ENCODE data around the gene WSB1.

WSB1 gene

DNA sequence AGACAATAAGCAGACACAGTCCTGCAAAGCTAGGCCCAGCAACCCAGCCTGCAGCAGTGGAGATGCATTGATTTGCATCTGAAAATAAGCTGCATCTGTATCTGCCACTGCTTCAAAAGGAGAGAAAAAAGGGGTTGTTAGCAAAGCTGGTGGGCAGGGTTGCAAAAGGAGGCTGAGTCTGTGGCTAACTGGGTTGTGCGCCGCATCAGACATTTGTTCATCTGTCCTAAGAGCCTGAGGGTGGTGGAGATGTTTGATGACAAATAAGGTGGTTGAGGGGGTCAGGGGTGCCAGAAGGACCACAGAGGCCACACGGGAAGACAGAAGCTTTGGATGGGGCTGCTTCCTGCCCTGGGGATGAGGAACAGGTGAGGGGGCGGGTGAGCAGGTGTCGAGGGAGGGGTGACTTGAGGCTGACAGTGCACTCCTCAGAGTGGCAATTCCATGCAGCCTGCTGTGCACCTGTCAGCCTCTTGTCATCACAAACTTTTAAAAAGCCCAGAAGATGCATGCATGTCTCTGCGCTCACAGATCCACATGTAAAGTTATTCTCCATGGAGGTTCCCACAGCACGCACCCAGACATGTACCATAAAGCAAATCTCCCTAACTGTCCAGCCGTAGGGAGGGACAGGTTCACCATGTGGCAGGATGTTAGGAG is 35.4 kb downstream of the WSB1 start:
- no peak overlapping the region for H3K27ac ChIP-seq
- H3K4me3 ChIP-seq, result no peak overlapping the region

DNA sequence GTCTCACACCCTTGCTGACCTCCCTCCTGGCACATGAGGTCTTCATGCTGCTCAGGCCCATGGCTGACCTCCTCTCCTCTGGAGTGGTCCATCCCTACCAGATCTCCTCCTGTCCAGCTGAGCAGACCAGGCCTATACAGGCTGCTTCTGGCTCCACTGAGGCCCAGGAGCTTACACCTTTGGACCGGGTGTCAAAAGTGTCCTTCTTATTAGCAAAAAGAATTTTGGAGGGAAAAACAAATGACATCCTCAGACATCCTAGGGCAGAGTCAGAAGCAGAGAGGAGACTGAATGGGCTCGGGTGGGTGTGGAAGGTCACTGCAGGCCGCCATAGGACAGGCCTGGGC is 38.1 kb downstream of the WSB1 start:
- Histone ChIP-seq H3K27ac (peak overlapping the region in 19 of 21 experiments; percentile 26 to 92 (median 86)), H3K4me3 (peak overlapping the region in 1 of 7 experiments; percentile 52)

DNA sequence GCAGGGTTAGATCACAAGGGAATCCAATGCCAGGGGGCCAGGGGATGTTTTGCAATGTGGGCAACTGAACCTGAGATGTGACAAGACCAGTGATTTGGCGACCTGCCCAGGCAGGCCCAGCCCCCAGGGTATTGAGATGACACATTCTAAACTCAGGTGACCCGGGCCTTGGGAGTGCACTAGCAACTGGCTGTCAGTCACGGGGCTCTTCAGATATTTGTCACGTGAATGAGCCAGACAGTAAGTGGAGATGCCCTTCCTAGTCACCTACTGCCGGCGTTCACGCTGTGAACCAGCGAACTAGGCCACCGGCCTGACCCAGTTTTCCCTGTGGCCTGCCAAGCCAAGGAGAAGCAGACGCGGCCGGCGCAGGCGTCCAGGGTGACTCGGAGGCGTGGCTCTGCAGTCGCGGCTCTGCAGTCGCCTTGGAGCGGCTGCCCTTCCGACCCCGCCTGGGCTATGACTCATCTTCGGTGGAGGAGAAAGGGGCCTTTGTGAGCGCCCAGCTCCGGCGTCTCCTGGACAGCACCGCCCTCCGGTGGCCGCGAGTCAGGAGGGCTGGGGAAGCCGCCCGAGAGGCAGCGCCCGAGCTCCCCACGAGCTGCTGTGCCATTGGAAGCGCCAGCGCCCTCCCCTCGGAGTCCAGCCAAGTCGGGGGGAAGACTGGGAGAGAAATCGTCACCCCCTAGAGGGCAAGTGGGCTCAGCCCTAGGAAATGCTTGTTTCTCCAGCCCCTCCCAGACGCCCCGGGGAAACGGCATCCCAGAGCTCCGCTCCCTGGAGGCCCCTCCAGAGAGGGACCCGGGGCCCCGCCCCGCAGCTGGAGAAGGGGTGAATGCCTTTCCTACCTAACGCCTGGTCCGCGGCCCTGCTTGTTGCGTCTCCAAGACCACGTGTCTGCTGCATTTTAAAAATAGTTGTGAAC is 38.8 kb downstream of the WSB1 start:
- peak overlapping the region; percentile 29 to 55 (median 41) for H3K4me3 ChIP-seq
- peak overlapping the region in 20 of 21 experiments; percentile 57 to 92 (median 86) for H3K27ac ChIP-seq

DNA sequence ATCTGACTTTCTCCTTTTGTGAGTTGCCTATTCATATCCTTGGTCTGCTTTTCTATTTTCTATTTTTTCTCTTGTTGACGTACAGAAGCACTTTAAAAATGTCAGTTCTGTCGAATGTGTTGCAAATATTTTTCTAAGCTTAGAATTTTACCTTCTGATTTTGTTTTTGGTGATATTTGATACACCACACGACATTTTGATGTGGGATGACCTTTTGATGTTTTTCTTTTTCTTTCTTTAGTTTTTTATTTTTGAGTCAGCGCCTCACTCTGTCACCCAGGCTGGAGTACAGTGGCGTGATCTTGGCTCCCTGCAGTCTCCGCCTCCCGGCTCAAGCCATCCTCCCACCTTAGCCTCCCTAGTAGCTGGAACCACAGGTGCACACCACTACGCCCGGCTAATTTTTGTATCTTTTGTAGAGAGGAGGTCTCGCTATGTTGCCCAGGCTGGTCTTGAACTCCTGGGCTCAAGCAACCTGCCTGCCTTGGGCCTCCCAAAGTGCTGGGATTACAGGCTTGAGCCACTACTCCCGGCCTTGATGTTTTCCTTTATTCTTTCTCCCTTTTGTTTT is 39.6 kb downstream of the WSB1 start:
- Histone ChIP-seq H3K4me3 (peak overlapping the region; percentile 29 to 55 (median 41)), H3K27ac (peak overlapping the region in 20 of 21 experiments; percentile 57 to 92 (median 86))

DNA sequence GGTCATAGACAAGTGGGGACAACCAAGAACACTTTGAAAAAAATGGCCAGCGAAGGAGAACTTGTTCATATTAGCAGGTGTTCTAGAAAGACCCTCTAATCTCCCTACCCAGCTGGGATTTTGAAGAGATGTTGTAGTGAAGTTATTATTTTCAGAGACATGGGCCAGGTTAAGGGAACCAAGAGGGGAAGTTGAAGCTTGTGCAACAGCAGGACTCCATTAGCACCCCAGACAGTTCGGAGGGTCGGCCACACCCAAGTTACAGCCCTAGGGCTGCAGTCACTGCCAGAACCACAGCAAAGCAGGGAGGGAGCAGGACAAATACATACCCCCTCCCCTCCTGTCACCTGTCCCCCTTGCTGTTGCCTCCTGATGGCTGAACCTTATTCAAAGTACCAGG is 42.3 kb downstream of the WSB1 start:
- Histone ChIP-seq H3K4me3 (no peak overlapping the region), H3K27ac (no peak overlapping the region)

DNA sequence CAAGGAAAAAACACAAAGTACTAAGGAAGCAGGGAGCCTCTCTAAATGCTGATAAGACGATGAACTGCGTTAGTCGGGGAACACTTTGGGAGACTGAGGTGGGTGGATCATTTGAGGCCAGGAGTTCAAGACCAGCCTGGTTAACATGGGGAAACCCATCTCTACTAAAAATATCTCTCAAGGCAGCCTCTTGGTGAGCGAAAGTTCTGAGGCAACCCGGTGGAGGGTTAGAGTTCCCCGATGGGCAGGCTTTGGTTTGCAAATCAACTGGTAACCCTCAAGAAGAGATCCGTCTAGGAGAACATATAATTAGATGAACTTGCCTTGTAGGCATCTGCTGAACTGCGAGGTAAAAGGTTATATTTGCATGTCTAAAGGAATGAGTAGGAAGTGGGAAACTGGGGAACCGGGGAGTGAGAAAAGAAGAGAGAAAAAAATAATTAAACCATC is 44.6 kb downstream of the WSB1 start:
- no peak overlapping the region for H3K27ac ChIP-seq
- H3K4me3 ChIP-seq, result no peak overlapping the region

DNA sequence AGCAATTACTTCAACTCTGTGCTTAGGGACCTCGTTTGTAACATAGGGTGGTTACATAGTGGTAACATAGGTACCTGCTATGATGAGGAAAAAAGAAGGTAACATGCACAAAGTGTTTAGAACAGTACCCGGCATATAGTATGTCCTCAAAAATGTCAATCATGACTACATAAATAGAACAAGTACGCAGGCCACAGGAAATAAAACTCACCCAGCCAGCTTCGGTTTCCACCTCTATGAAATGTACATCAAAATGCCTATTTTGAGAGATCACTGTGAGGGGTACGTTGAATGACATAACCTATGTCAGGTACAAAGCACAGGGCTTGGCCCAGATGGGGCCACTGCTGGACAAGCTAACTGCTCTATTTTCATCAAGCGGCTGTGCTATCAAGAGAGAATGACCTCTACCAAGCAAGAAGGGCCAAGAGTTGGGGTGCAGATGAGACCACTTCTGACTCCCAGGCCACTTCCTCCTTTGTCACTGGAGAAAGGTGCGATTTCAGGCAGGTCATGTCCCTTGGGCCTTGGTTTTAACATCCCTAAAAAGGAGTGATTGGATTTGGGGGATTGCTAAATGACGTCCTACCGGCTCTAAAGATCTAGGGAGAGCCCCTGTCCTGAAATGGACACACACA is 45.4 kb downstream of the WSB1 start:
- H3K4me3 ChIP-seq, result no peak overlapping the region
- H3K27ac ChIP-seq, result no peak overlapping the region

DNA sequence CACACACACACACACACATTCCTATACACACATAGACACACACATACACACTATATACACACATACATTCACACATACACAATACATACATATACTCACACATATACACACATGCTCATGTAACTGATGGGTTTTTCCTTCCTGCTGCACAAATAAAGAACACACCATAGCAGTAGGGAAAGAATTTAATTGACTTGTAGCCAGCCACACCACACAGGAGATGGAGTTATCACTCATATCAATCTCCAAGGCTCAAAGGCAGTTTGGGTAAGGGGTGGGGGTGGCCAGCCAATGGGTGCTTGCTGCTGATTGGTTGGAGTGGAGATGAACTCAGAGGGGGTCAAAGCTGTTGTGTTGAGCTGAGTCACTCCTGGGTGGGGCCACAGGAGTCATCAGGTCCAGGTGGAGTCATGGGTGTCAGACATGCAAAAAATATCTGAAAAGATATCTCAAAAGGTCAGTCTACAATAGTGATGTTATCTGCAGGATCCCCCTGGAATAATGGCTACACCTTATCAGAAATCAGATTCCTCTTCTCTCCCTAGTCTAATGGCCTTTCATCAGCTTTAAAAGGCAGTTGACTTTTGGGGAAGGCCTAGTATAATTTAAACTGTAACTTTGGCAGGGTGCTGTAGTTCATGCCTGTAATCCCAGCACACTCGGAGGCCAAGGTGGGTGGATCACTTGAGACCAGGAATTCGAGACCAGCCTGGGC is 46.1 kb downstream of the WSB1 start:
- peak overlapping the region in 1 of 21 experiments; percentile 3 for H3K27ac ChIP-seq
- H3K4me3 ChIP-seq, result no peak overlapping the region

DNA sequence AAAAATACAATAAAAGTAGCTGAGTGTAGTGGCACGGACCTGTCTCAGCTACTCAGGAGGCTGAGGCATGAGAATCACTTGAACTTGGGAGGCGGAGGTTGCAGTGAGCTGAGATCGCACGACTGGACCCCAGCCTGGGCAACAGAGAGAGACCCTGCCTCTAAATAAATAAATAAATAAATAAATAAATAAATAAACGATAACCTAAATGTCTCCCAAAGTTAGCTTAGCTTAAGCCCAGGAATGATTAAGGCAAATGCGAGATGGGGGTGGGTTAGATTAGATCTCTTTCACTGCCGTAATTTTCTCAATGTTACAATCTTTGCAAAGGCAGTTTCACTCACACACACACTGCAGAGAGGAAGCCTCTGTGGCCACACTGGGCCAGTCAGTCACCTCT is 46.7 kb downstream of the WSB1 start:
- H3K27ac ChIP-seq, result peak overlapping the region in 2 of 21 experiments; percentile 3 to 30

DNA sequence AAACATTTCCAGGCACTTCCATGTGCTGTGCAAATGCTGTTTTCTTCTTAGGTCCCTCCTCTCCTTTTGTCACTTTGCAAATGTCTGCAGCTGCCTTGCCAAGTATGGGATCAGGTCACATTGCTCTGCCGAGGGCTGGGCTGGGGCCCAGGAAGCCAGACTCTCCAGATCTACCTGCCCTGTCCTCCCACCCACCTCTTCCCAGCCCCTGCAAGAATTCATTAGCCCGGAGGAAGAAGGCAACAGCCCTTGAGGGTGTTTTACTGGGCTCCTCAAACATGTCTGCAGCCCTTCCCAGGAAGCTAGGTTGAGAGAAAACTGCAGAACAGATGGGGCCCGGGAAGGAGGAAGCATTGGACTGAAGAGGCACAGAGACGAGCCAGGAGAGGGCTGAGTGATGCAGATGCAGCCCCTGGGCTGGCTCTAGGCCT is 47.1 kb downstream of the WSB1 start:
- Histone ChIP-seq H3K4me3 (no peak overlapping the region), H3K27ac (peak overlapping the region in 2 of 21 experiments; percentile 30 to 41)

More for the DNA sequence above, 46.7 kb downstream of the WSB1 start:
- H3K4me3 ChIP-seq, result no peak overlapping the region

DNA sequence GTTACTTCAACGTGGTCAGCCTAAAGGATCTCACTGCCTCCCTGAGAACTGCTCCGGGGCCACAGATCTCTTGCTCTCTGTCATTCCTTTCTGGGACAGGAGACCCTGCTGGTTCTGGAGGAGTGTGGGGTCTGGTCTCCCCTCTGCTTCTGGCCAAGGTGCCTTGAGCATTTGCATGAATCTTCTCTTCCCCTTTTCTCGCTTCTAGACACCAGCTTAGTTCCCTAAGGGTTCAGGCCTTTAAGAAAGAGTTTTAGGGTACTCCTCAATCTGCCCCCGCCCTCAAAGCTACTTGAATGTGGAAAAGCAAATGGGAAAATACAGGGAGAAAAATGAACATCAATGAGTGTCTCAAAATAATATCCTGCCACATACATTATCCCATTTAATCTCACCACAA is 48.1 kb downstream of the WSB1 start:
- Histone ChIP-seq H3K27ac (no peak overlapping the region), H3K4me3 (no peak overlapping the region)

DNA sequence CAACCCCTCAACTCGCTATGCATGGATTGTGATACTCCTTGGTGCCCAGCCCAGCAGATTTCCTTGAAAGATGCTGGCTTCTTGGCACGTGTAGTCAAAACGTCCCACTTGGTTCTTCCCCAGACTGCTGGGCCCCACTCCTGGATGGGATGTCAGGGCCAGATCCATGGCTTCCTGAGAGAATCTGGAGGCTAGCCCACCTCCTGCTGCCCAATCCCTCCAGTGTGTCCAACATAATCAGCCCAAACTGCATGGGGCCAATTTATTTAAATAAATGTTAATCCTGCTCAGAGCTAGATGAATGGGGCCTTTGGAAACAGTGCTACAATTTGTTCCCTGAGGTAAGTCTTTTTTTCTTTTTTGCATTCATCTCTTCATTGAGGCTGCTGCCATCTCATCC is 49.4 kb downstream of the WSB1 start:
- Histone ChIP-seq H3K27ac (no peak overlapping the region), H3K4me3 (no peak overlapping the region)

DNA sequence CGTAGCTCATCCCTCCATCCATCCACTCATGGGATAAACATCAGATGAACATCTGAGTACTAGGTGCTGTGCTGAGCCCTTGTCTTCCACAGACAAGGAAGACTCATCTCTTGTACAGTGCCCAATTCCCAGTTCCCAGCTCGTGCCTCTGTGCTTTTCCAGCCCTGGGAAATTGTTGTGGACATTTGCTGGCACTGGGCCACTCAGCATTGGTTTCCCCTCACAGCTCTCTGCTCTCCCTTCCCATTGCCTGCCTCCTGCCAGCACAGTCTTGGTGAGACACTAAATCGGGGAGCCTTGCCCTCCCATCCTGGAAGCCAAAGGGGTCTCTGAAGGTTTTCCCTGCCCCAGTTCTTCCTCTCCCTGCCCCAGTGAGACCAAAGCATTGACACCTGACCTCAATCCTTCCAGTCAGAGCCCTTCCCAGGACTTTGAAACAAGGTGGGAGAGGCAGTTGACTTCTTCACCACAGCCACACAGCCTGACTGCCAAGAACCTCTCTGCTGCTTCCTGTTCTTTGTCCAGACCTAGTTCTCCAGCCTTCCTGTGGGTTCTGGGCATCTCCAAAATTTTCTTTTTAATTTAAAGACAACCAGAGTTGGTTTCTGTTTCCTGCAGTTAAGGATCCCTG is 50.2 kb downstream of the WSB1 start:
- H3K27ac ChIP-seq, result peak overlapping the region in 4 of 21 experiments; percentile 3 to 34 (median 13)
- no peak overlapping the region for H3K4me3 ChIP-seq

DNA sequence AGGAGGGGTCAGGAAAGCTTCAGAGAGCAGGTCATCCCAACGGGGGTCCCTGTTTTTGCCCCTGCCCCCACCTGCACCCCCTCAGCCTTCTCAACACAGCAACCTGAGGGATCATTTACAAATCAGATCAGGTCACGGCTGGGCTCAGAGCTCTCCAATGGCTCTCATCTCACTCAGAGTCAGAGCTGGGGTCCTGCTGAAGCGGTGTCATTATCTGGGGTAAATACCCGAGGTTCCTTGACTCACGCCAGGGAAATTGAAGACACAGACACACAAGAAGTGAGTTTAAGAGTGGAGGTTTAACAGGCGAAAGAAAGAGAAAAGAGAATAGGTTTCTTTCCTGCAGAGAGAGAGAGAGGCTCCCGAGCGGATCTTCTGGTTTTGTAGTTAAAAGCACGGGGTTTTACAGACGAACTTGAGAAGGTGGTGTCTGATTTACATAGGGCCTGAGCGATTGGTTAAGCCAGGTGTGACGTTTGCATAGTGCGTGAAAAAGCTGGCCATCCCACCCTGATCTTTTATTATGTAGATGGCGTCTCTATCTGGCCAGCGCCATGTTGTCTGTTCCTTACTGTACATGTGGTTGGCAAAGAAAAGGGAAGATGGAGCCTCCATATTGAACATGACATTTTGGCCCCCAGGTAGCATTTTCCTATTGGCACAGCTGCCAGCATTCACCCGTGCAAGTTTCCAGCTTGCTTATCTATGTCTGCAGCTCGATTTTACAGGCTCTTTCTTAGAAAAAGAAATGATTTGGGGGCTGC is 51.4 kb downstream of the WSB1 start:
- peak overlapping the region in 1 of 7 experiments; percentile 8 for H3K4me3 ChIP-seq
- H3K27ac ChIP-seq, result peak overlapping the region in 5 of 21 experiments; percentile 4 to 28 (median 18)

DNA sequence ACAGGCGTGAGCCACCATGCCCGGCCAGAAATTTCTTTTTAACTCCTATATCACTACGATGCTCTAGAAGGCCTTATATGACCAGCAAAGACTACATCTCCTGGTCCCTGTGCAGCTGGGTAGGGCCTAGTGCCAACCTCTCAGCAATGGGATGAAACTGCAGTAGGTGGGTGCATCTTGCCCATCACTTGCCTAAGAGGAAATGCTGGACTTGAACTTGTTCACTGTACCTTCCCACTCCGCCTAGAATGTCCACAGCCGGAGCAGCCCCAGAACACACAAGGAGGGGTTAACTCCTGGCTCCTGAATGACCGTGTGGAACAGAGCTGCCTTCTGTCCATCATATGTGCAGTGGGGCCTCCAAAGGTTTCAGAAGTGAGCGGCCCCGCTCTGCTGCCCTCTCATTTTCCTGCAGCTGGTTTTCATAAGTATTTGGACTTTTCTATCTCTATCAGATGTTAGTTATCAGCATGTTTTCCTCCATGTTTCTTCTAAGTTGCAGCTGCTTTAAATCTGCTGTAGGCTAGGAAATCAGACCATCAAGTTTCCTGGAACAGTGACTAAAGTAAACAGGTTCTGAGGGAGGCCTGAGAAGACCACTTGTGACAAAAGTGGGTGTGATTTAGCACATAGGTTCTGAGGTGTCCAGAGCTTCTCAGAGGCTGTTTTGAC is 52.5 kb downstream of the WSB1 start:
- H3K27ac ChIP-seq, result no peak overlapping the region
- no peak overlapping the region for H3K4me3 ChIP-seq

DNA sequence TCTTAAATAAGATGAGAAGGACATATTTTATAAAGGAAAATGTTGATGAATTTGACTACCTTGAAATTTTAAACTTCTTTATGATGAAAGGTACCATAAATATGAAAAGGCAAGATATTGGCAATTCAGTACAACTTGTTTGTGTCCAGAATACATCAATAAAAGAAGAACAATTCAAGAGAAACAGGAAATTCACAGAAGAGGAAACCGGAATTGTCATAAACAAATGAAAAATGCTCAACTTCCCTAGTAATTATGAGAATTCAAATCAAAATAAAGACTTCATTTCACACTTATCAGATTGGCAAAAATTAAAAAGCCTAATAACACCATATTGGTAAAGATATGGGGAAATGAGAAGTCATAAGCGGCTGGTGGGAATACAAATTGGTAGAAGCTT is 54.3 kb downstream of the WSB1 start:
- H3K27ac ChIP-seq, result peak overlapping the region in 2 of 21 experiments; percentile 70 to 83
- no peak overlapping the region for H3K4me3 ChIP-seq

DNA sequence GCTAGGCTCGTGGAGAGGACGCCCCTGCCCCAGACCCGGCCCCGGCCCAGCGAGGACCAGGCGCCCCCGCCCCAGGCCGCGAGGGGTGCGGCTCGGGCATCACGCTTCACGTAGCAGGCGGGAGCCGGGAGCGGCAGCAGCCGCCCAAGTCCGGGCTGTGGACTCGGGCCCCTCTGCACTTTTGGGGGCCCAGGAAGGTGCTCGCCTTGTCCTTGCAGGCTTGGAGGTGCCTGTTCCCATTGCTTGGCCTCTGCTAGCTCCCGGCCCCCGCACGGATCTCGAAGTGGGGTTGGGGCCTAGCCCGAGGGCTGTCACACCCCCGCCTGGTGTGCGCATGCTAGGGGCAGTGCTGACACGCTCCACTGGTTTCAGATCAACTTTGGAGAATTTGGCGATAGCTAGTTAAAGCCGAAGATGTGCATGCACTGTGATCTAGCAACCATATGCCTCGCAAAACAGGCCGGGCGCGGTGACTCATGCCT is 55.7 kb downstream of the WSB1 start:
- peak overlapping the region; percentile 16 to 46 (median 34) for H3K4me3 ChIP-seq

More for the DNA sequence above, 55.7 kb downstream of the WSB1 start:
- peak overlapping the region; percentile 28 to 88 (median 75) for H3K27ac ChIP-seq

Measured in skin epidermis (tissue), 12 donors.